Adrenal gland (tissue), 19 donors: ENCODE data around the gene DNAH17. TPM values are rescaled to one million over a fixed set of nuclear protein-coding genes. Genes with fewer than 3 reads are reported as not detected.

Experiments used
- DNase-seq, 7 donors: peaks; one replicate each; pipeline ENCODE4 v3.0.0-alpha.2; 2019 to 2020
- H3K27ac ChIP-seq, 5 donors: fragments of 200-600 bp; sonication (generic) in 4 of 5; 1 replicate in 3 of 5; 2 replicates in 2 of 5; pipeline versions ENCODE4 v1.5.1 to v1.8.0; 2016 to 2020; ENCODE audit warnings: mild to moderate bottlenecking in 1 of 5
- H3K27me3 ChIP-seq: fragments of 200-600 bp; 2 replicates; pipeline ENCODE4 v1.8.0; 2021
- H3K36me3 ChIP-seq, 2 donors: fragments of 200-600 bp; replicated peaks in 1 of 2; 1 replicate in 1 of 2; 2 replicates in 1 of 2; pipeline versions ENCODE4 v1.5.1 to v1.8.0; 2018 to 2022
- H3K4me1 ChIP-seq, 2 donors: fragments of 200-600 bp; replicated peaks in 1 of 2; 1 replicate in 1 of 2; 2 replicates in 1 of 2; pipeline versions ENCODE4 v1.5.1 to v1.8.0; 2018 to 2021
- H3K4me3 ChIP-seq, 4 donors: fragments of 200-600 bp; sonication (generic) in 3 of 4; one replicate each; pipeline ENCODE4 v1.5.1; 2016 to 2018
- H3K9me3 ChIP-seq, 3 donors: fragments of 200-600 bp; sonication (generic) in 1 of 3; replicated peaks in 1 of 3; 1 replicate in 2 of 3; 2 replicates in 1 of 3; pipeline versions ENCODE4 v1.5.1 to v1.8.0; 2016 to 2021
- POLR2A ChIP-seq, 2 donors: fragments of 450-650 bp; IDR thresholded peaks; one replicate each; pipeline ENCODE4 v1.6.1; 2017; ENCODE audit warnings: antibody characterized with exemption in 2 of 2, mild to moderate bottlenecking in 2 of 2, moderate library complexity in 1 of 2
- WGBS, 4 donors: extraction: QIAGEN DNeasy Blood & Tissue Kit in 2 of 4; methylation state at CpG; one replicate each; pipeline versions ENCODE4 v1.1.5 to v1.1.7; 2013 to 2017; 5-methylcytosine and 5-hydroxymethylcytosine counted together
- intact Hi-C, 2 donors: fragments of 100-400 bp; cut with DNase I; formaldehyde crosslinking; loops; one replicate each; pipeline versions ENCODE4 v1.14.1 to v1.15.0; 2022 to 2023
- long read RNA-seq, 10 donors: library from polyadenylated mRNA in 3 of 10; unstranded in 2 of 10; stranded (forward) in 1 of 10; transcript quantifications; one replicate each; pipeline ENCODE4 v2.0.0 and lab custom pipeline, GENCODE V29; 2021 to 2026
- polyA plus RNA-seq, 3 donors: library from polyadenylated mRNA; stranded (reverse); fragments of 200-250 nt in 2 of 3; fragments of 350-450 nt in 1 of 3; fragmentation: Illumina TruSeq in 1 of 3; extraction: RNeasy Lipid Tissue Mini Kit (QIAGEN cat#74804) in 1 of 3; gene quantifications; one replicate each; pipeline ENCODE4 v1.2.3, GENCODE V29; 2013 to 2014
- total RNA-seq, 9 donors: library from RNA; depleted of rRNA in 4 of 9; stranded (reverse); fragments of >200 nt in 4 of 9; fragments of 120-200 nt in 1 of 9; fragmentation: NEBNext Ultra II Directional in 1 of 9; extraction: Animal tissue kit (Norgen Biotek cat#: 25700) in 1 of 9; gene quantifications; one replicate each; pipeline versions ENCODE4 v1.1.0 to v1.2.4, GENCODE V29; 2013 to 2023
- TF ChIP-seq, protein P1 (sequence below), 6 experiments: fragments of 450-650 bp in 4 of 6; fragments of 200-600 bp in 2 of 6; sonication (generic) in 1 of 6; IDR thresholded peaks; 1 replicate in 5 of 6; 2 replicates in 1 of 6; pipeline versions ENCODE4 v1.5.1 to v1.8.0; 2016 to 2021; ENCODE audit warnings: antibody characterized with exemption in 6 of 6, mild to moderate bottlenecking in 2 of 6, moderate library complexity in 1 of 6
- donor health status: healthy with polysubstance abuse.
- donor health status: Bipolar disorder and iron deficiency.
- donor health status: DM: yes; HTN: yes; CAD: no.
- donor health status: DM: no; HTN: no; CAD: no.
- donor health status: DM: no; HTN: no; CAD: no.
- donor health status: DM: yes; HTN: yes; CAD: no.

DNAH17 gene, protein sequence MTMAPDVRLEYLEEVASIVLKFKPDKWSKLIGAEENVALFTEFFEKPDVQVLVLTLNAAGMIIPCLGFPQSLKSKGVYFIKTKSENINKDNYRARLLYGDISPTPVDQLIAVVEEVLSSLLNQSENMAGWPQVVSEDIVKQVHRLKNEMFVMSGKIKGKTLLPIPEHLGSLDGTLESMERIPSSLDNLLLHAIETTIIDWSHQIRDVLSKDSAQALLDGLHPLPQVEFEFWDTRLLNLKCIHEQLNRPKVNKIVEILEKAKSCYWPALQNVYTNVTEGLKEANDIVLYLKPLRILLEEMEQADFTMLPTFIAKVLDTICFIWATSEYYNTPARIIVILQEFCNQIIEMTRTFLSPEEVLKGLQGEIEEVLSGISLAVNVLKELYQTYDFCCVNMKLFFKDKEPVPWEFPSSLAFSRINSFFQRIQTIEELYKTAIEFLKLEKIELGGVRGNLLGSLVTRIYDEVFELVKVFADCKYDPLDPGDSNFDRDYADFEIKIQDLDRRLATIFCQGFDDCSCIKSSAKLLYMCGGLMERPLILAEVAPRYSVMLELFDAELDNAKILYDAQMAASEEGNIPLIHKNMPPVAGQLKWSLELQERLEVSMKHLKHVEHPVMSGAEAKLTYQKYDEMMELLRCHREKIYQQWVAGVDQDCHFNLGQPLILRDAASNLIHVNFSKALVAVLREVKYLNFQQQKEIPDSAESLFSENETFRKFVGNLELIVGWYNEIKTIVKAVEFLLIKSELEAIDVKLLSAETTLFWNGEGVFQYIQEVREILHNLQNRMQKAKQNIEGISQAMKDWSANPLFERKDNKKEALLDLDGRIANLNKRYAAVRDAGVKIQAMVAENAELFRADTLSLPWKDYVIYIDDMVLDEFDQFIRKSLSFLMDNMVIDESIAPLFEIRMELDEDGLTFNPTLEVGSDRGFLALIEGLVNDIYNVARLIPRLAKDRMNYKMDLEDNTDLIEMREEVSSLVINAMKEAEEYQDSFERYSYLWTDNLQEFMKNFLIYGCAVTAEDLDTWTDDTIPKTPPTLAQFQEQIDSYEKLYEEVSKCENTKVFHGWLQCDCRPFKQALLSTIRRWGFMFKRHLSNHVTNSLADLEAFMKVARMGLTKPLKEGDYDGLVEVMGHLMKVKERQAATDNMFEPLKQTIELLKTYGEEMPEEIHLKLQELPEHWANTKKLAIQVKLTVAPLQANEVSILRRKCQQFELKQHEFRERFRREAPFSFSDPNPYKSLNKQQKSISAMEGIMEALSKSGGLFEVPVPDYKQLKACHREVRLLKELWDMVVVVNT (N-terminal part only)
- total RNA-seq: 1 to 10 TPM in 1 of 9 donors, under 1 TPM in 3, not detected in 5; 0.03 to 1.8 (median 0.13) TPM
- under 1 TPM; 0.08 to 0.74 (median 0.37) TPM for polyA plus RNA-seq
- long read RNA-seq, donor 1: 0 reads
- long read RNA-seq, donor 2: 0 reads
- long read RNA-seq, donor 3: 0 reads
- long read RNA-seq, donor 4: 0 reads
- long read RNA-seq, donor 5: 0 reads
- long read RNA-seq, donor 6: 0 reads
- long read RNA-seq, donor 7: 0 reads
- long read RNA-seq, donor 8: 0 reads
- long read RNA-seq, donor 9, partial matches to known transcripts: 9 of 9 reads
- long read RNA-seq, donor 9, other reads (novel, unspliced or antisense): 0 of 9 reads
- long read RNA-seq, donor 10: 0 reads

DNA sequence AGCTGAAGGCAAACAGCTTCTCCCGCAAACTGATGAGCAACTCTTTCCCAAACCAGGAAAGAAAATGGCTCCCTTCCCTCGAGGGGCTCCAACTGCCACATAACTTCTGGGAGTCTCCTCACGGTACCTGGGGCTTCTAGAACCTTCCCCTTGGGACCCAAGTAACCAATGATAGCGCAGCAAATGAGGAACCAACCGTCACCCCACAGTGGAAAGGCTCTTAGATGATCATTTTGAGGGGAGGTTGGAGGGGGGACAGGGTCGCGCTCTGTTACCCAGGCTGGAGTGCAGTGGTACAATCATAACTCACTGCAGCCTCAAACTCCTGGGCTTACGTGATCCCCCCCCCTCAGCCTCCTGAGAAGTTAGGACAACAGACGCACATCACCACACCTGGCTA, at the start of gene DNAH17:
DNAH17 (minus strand) TSS at position 101 of the 400 bp plus-strand sequence. CDS start 2,339 bp downstream, outside the sequence.
- intact Hi-C loops: no loop called here
- Histone ChIP-seq H3K27ac (no peak within 1 kb of the TSS), H3K27me3 (no peaks in the 10 kb centered on the region), H3K4me3 (no peak within 1 kb of the TSS), H3K36me3 (no peaks in the 10 kb centered on the region), H3K4me1 (no peaks in the 10 kb centered on the region), H3K9me3 (no peaks in the 10 kb centered on the region)
- TF ChIP-seq POLR2A (IDR thresholded peaks at IDR 0.05): no peak
- TF ChIP-seq, protein P1, sequence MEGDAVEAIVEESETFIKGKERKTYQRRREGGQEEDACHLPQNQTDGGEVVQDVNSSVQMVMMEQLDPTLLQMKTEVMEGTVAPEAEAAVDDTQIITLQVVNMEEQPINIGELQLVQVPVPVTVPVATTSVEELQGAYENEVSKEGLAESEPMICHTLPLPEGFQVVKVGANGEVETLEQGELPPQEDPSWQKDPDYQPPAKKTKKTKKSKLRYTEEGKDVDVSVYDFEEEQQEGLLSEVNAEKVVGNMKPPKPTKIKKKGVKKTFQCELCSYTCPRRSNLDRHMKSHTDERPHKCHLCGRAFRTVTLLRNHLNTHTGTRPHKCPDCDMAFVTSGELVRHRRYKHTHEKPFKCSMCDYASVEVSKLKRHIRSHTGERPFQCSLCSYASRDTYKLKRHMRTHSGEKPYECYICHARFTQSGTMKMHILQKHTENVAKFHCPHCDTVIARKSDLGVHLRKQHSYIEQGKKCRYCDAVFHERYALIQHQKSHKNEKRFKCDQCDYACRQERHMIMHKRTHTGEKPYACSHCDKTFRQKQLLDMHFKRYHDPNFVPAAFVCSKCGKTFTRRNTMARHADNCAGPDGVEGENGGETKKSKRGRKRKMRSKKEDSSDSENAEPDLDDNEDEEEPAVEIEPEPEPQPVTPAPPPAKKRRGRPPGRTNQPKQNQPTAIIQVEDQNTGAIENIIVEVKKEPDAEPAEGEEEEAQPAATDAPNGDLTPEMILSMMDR (IDR thresholded peaks at IDR 0.05): no peak
- 66 to 95% (median 88%) methylated on average over 6 to 9 of the region's 9 CpGs for WGBS, 4 donors
- no peak for DNase-seq

DNA sequence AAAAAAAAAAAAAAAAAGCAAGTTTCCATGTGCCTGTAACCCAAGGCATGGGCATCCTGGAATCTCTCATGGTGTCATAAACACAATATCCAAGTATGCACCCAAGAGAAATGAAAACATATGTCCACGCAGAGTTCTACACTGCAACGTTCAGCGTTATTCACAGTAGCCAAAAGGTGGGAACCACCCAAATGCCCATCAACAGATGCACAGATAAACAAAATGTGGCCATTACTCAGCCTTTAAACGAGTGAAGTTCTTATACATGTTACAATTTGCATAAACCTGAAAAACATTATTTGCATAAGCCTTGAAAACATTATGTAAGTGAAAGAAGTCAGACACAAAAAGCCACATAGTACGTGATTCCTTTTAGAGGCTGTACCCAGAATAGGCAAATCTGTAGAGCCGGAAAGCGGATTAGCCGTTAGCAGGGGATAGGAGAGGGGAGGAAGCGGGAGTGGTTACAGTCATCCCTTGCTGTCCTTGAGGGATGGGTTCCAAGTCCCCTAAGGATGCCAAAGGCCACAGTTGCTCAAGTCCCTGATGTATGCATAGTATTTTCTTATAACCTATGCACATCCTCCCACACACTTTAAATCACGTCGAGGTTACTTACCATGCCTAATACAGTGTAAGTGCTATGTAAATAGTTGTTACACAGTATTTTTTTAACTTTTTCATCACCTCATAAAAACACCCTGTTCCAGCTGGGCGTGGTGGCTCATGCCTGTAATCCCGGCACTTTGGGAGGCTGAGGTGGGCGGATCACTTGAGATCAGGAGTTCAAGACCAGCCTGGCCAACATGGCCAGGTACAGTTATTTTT, 47.3 kb upstream of the DNAH17 start:
- no peaks in the 10 kb centered on the region for H3K27me3 ChIP-seq
- no peak for TF ChIP-seq POLR2A (IDR thresholded peaks at IDR 0.05)
- TF ChIP-seq, protein P1 (IDR thresholded peaks at IDR 0.05): no peak
- no peaks in the 10 kb centered on the region for H3K9me3 ChIP-seq
- no peak overlapping the region for H3K27ac ChIP-seq
- H3K36me3 ChIP-seq: no peaks in the 10 kb centered on the region
- H3K4me3 ChIP-seq: no peak overlapping the region
- H3K4me1 ChIP-seq: no peaks in the 10 kb centered on the region
- 81 to 87% (median 83%) methylated on average over 14 of the region's 14 CpGs for WGBS, 4 donors
- intact Hi-C loops: no loop called here
- no peak for DNase-seq

DNA sequence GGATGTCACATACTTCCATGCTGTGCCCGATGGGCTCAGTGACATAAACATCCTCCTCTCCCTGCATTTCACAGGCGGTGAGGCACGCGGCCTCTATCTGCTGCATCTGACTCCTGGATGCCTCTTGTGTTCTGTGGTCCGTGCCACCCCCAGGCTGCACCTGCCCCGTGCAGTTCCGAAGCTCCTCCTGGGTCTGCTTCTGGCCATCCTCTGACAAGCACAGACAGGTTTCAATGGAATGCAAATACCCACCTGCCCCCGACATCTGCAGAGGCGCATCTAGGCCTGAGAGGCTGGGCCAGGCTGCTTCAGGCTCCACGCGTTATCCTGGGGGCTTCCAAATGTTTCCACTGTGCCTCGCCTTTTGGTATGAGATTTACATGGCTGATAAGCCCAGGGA, 46.3 kb upstream of the DNAH17 start:
- H3K27ac ChIP-seq: no peak overlapping the region
- intact Hi-C loops: no loop called here
- H3K4me1 ChIP-seq: no peaks in the 10 kb centered on the region
- DNase-seq: no peak
- no peaks in the 10 kb centered on the region for H3K27me3 ChIP-seq
- H3K4me3 ChIP-seq: no peak overlapping the region
- no peaks in the 10 kb centered on the region for H3K36me3 ChIP-seq
- 77 to 95% (median 90%) methylated on average over 7 to 12 of the region's 12 CpGs for WGBS, 4 donors
- TF ChIP-seq POLR2A (IDR thresholded peaks at IDR 0.05): no peak
- TF ChIP-seq, protein P1 (IDR thresholded peaks at IDR 0.05): no peak
- H3K9me3 ChIP-seq: no peaks in the 10 kb centered on the region
